Activated CD8-positive, alpha-beta memory T cell treated with anti-CD3 and anti-CD28 coated beads, Interleukin-2, amount 10 ng/mL, durations not matched to agents 7 days and 5 days (primary cell): Measurements from ENCODE around the gene MRPS11. TPM values are rescaled to one million over a fixed set of nuclear protein-coding genes. Genes with fewer than 3 reads are reported as not detected.
"Not testable (repeated sequence)": the region's sequence is repeated elsewhere in the genome, so short reads cannot be mapped to it uniquely, and the experiment has no call there.

Experiments
- ATAC-seq: fragments of 150-1000 bp; cut with Tn5 transposase; one replicate; pipeline ENCODE4 v1.10.0; 2021; ENCODE audit warnings: moderate library complexity
- CTCF ChIA-PET: fragments of 350-600 bp; sonication (Branson Sonifier 250); formaldehyde crosslinking; loops from one replicate; lab custom pipeline; 2021; ENCODE audit warnings: antibody characterized with exemption; lab: Charles Lee
- DNase-seq: peaks from one replicate; pipeline ENCODE4 v3.0.0-alpha.2; 2020
- H3K27ac Mint-ChIP-seq: one replicate; pipeline ENCODE4 v1.8.0; 2021; ENCODE audit warnings: mild to moderate bottlenecking, mixed read lengths
- H3K27me3 Mint-ChIP-seq: one replicate; pipeline ENCODE4 v1.8.0; 2021; ENCODE audit warnings: mixed read lengths
- H3K36me3 Mint-ChIP-seq: one replicate; pipeline ENCODE4 v1.8.0; 2021; ENCODE audit warnings: mild to moderate bottlenecking, mixed read lengths
- H3K4me1 Mint-ChIP-seq: one replicate; pipeline ENCODE4 v1.8.0; 2021; ENCODE audit warnings: mixed read lengths
- H3K4me3 Mint-ChIP-seq: one replicate; pipeline ENCODE4 v1.8.0; 2021; ENCODE audit warnings: mild to moderate bottlenecking, moderate library complexity, mixed read lengths
- H3K9me3 Mint-ChIP-seq: one replicate; pipeline ENCODE4 v1.8.0; 2022; ENCODE audit warnings: low read depth, mixed read lengths
- total RNA-seq, 2 experiments: library from RNA; stranded (reverse); gene quantifications; one replicate each; pipeline ENCODE4 v1.2.3, GENCODE V29; 2021

The MRPS11 gene
- total RNA-seq, 2 experiments from 2014 or later, result 59.7 to 67.7 TPM

DNA sequence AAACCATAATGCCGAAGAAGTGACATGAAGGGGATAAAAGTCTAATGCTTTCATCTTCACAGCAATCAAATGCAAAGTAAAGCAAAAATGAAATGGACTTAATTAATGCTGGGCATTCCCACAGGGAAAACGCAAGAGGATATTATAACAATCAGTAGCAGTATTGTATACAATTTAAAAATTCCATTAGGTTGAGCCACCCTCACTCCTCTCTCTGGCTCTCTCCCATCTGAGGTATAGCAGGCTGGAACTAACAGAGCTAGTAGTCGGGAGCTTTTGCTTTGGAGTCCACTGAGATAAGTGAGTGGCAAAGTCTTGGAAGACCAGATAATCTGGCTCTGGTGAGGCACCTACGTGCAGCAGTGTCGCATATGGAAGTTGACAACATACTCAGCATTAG lies 45.1 kb downstream of the MRPS11 start:
- ATAC-seq, result no peak
- H3K36me3 Mint-ChIP-seq, result no peaks in the 10 kb centered on the region
- no peak overlapping the region for H3K4me3 Mint-ChIP-seq
- H3K27me3 Mint-ChIP-seq, result no peaks in the 10 kb centered on the region
- DNase-seq, result no peak
- H3K9me3 Mint-ChIP-seq, result no peaks in the 10 kb centered on the region
- H3K27ac Mint-ChIP-seq, result no peak overlapping the region
- CTCF ChIA-PET, result no interaction called here
- peaks cover 5% of the 10 kb centered on the region for H3K4me1 Mint-ChIP-seq

DNA sequence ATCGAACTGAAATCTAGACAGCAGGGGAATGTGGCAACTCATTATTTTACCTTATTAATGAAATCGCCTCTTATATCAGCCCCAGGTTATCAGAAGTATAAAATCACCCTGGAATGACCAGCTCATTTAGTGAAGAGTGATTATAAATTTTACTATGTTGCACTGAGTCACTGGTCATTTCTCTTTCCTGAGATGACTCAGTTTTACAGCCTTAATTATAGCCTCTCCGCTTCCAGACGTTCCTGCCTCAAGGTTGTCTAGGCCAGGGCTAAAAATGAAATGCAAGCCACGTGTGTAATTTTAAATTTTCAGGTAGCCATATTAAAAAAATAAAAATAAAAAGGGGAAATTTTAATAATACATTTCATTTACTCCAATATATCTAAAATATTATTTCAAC lies 45.7 kb downstream of the MRPS11 start:
- Mint-ChIP-seq H3K36me3 (no peaks in the 10 kb centered on the region), H3K4me3 (no peak overlapping the region), H3K4me1 (peaks cover 5% of the 10 kb centered on the region), H3K27ac (no peak overlapping the region), H3K27me3 (no peaks in the 10 kb centered on the region), H3K9me3 (no peaks in the 10 kb centered on the region)
- ATAC-seq (no peak), DNase-seq (no peak)
- CTCF ChIA-PET, result no interaction called here

DNA sequence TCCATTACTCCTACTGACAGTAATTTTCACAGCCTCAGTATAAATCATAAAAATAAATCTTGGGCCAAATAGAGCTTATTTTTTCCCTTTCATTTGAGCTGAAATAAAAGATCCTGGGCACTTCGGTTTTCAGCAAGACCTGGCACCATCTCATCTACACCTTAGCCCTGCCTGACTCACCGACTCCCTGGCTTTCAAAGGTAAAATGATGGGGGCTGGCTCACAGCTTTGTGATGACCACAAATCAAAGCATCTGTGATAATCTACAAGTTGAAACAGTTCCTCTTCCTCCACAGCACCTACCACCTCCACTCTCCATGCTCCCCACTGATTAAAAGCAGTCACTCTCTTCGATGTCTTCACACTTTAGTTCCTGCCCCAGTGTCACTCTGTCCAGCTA lies 51.4 kb downstream of the MRPS11 start:
- H3K9me3 Mint-ChIP-seq, result no peaks in the 10 kb centered on the region
- no peaks in the 10 kb centered on the region for H3K27me3 Mint-ChIP-seq
- H3K27ac Mint-ChIP-seq, result no peak overlapping the region
- H3K4me1 Mint-ChIP-seq, result no peaks in the 10 kb centered on the region
- CTCF ChIA-PET, result no interaction called here
- ATAC-seq, result no peak
- H3K36me3 Mint-ChIP-seq, result peaks cover 3% of the 10 kb centered on the region
- H3K4me3 Mint-ChIP-seq, result no peak overlapping the region
- no peak for DNase-seq

DNA sequence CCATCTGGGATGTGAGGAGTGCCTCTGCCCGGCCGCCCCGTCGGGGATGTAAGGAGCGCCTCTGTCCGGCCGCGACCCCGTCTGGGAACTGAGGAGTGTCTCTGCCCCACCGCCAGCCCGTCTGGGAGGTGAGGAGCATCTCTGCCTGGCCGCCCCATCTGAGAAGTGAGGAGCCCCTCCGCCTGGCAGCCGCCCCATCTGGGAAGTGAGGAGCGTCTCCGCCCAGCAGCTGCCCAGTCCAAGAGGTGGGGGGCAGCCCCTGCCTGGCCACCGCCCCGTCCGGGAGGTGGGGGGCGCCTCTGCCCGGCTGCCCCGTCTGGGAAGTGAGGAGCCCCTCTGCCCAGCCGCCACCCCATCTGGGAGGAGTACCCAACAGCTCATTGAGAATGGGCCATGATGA lies 56.6 kb downstream of the MRPS11 start:
- not testable (repeated sequence) for H3K4me3 Mint-ChIP-seq, H3K9me3 Mint-ChIP-seq, H3K27ac Mint-ChIP-seq

DNA sequence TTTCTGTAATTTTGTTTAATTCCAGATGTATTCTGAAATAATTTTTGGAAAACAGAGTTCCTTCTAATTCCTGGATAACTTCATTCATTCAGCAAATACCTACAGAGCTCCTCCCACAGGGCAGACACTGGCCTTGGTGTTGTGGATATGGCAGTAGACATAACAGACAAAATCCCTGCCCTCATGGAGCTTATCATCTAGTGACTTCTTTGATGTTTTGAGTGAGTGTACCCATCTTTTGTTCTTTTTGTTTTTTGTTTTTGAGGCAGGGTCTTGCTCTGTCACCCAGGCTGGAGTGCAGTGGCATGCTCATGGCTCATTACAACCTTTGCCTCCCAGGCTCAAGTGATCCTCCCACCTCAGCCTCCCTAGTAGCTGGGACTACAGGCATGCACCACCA lies 57.9 kb downstream of the MRPS11 start:
- no peaks in the 10 kb centered on the region for H3K4me1 Mint-ChIP-seq
- H3K4me3 Mint-ChIP-seq, result no peak overlapping the region
- CTCF ChIA-PET, result interaction anchor here (0.6 kb wide), 1 partner anchor 27 kb away, joined by 3 read pairs; no protein-coding TSS in a partner anchor
- H3K9me3 Mint-ChIP-seq, result no peaks in the 10 kb centered on the region
- H3K27me3 Mint-ChIP-seq, result no peaks in the 10 kb centered on the region
- no peak for DNase-seq
- no peak overlapping the region for H3K27ac Mint-ChIP-seq
- ATAC-seq, result no peak
- H3K36me3 Mint-ChIP-seq, result peaks cover 16% of the 10 kb centered on the region

More for the DNA sequence above, 56.6 kb downstream of the MRPS11 start:
- H3K4me1 Mint-ChIP-seq, DNase-seq, ATAC-seq, H3K27me3 Mint-ChIP-seq, CTCF ChIA-PET: not testable (repeated sequence)
- H3K36me3 Mint-ChIP-seq, result peaks cover 12% of the 10 kb centered on the region

DNA sequence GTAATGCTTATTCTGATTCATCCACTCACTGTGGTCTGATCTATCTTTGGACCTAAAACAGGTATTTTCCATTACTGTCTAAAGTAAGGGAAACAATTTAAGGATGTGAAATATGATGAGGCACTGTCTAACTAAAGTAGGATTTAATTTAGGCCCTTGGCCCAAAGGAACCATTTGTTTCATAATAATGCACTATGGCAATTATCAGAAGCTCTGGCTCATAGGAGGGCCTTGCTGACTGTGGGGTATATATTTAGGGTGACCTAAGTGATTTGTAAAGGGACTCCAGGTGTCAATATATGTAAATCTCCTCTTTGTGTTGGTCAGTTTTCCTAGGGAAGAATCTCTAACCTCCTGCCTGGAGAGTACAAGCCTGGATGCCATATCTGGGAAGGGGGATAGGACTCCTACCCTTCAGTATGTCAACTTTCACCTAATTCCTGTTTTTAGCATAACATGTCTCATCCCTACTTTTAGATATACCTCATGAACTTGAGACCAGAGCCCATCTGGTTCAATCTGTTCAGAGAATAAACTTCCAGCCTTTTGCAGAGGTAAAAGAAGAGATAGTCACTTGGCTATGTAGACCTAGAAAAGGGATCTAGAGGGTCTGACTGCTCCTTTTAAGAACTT lies 58.9 kb downstream of the MRPS11 start:
- CTCF ChIA-PET, result no interaction called here
- H3K27me3 Mint-ChIP-seq, result no peaks in the 10 kb centered on the region
- DNase-seq (no peak), ATAC-seq (no peak)
- H3K9me3 Mint-ChIP-seq, result no peaks in the 10 kb centered on the region
- peaks cover 21% of the 10 kb centered on the region for H3K36me3 Mint-ChIP-seq
- no peaks in the 10 kb centered on the region for H3K4me1 Mint-ChIP-seq
- no peak overlapping the region for H3K27ac Mint-ChIP-seq
- H3K4me3 Mint-ChIP-seq, result no peak overlapping the region

- DNase-seq, result no peak
- Mint-ChIP-seq H3K27ac (no peak overlapping the region), H3K4me1 (no peaks in the 10 kb centered on the region), H3K27me3 (no peaks in the 10 kb centered on the region), H3K36me3 (peaks cover 22% of the 10 kb centered on the region), H3K4me3 (no peak overlapping the region), H3K9me3 (peaks cover 3% of the 10 kb centered on the region)
- CTCF ChIA-PET, result interaction anchor here (1.3 kb wide), 1 partner anchor 8 kb away, joined by 3 read pairs; no protein-coding TSS in a partner anchor
- no peak for ATAC-seq
These were observed 61.6 kb downstream of the MRPS11 start for GRCh38 chr15:88529021-88529630.

Other genes starting within 250 kb of the MRPS11 start
- gene NTRK3, start 211.0 kb upstream of the MRPS11 start, total RNA-seq, result not detected
- 10 to 100 TPM; 28.3 to 35.3 TPM for gene MRPL46, start 320 bp upstream of the MRPS11 start, total RNA-seq
- gene DET1, start 79.0 kb downstream of the MRPS11 start, total RNA-seq, result 1 to 10 TPM; 1.8 to 2.4 TPM
- gene AEN, start 153.6 kb downstream of the MRPS11 start, total RNA-seq, result 10 to 100 TPM; 55.7 to 57.4 TPM
- gene ISG20, start 171.3 kb downstream of the MRPS11 start, total RNA-seq, result 100 to 1,000 TPM; 155 to 379 TPM